ENCODE data around the gene PHC2. TPM values are rescaled to one million over a fixed set of nuclear protein-coding genes. Genes with fewer than 3 reads are reported as not detected.
A peak's percentile ranks its signal among the peaks of the same experiment; 100 is the strongest.

PHC2 gene
- total RNA-seq, 2 experiments from 2014 or later, result 34.0 to 35.0 TPM

- no peaks in the 10 kb centered on the region for H3K79me2 ChIP-seq (ENCODE audit: insufficient read depth, low read depth, low read length)
- DNase-seq (ENCODE audit: low spot score), result peak; percentile 13
- no peaks in the 10 kb centered on the region for H3K9me2 ChIP-seq (ENCODE audit: insufficient read depth, low read length)
- BruUV-seq (replicated peaks), result no TSS peak
- no peaks in the 10 kb centered on the region for H3K9me3 ChIP-seq (ENCODE audit: low read length)
- peaks cover 32% of the 10 kb centered on the region for H3K4me1 ChIP-seq (ENCODE audit: insufficient read depth, low read length, poor library complexity, severe bottlenecking)
- no peak overlapping the region for H2AFZ ChIP-seq (ENCODE audit: low read length)
- peak overlapping the region; percentile 34 for H3K4me2 ChIP-seq (ENCODE audit: low read length)
- ChIA-PET CTCF (ENCODE audit: unreplicated experiment) (interaction anchor here (0.5 kb wide), 1 partner anchor 237 kb away, joined by 3 read pairs; no protein-coding TSS in a partner anchor), POLR2A (no interaction called here)
- H3K36me3 ChIP-seq (ENCODE audit: insufficient read depth, low read length), result peaks cover 14% of the 10 kb centered on the region; the same call in 1 of the 2 replicates
- no peak overlapping the region for H3K27ac ChIP-seq (ENCODE audit: low read depth, low read length, poor library complexity, severe bottlenecking)
- TF ChIP-seq CTCF (conservative IDR thresholded peaks at IDR 0.05; ENCODE audit: low read length), result no peak
- TF ChIP-seq EZH2phosphoT487 (IDR thresholded peaks at IDR 0.05; ENCODE audit: borderline replicate concordance, low read depth, low read length), result no peak
- 0 out of 2 replicates have a peak, but pooled peaks cover 8% of the 10 kb centered on the region for H4K20me1 ChIP-seq (ENCODE audit: insufficient read depth, low read length)
- intact Hi-C loops (cut with micrococcal nuclease; ENCODE audit: unreplicated experiment), result no loop called here
- no peak overlapping the region for H3K4me3 ChIP-seq (ENCODE audit: low read depth, low read length, poor library complexity, severe bottlenecking)
Measured at GRCh38 chr1:33342041-33342723, 88.7 kb downstream of the PHC2 start.

- Histone ChIP-seq H4K20me1 (ENCODE audit: insufficient read depth, low read length) (0 out of 2 replicates have a peak, but pooled peaks cover 4% of the 10 kb centered on the region), H3K9me2 (ENCODE audit: insufficient read depth, low read length) (no peaks in the 10 kb centered on the region), H3K4me1 (ENCODE audit: insufficient read depth, low read length, poor library complexity, severe bottlenecking) (peaks cover 23% of the 10 kb centered on the region), H3K27ac (ENCODE audit: low read depth, low read length, poor library complexity, severe bottlenecking) (no peak overlapping the region), H3K79me2 (ENCODE audit: insufficient read depth, low read depth, low read length) (no peaks in the 10 kb centered on the region), H3K4me2 (ENCODE audit: low read length) (no peak overlapping the region), H3K36me3 (ENCODE audit: insufficient read depth, low read length) (peaks cover 14% of the 10 kb centered on the region; the same call in 1 of the 2 replicates), H3K9me3 (ENCODE audit: low read length) (no peaks in the 10 kb centered on the region), H2AFZ (ENCODE audit: low read length) (no peak overlapping the region), H3K4me3 (ENCODE audit: low read depth, low read length, poor library complexity, severe bottlenecking) (no peak overlapping the region)
- TF ChIP-seq EZH2phosphoT487 (IDR thresholded peaks at IDR 0.05; ENCODE audit: borderline replicate concordance, low read depth, low read length), result no peak
- TF ChIP-seq CTCF (conservative IDR thresholded peaks at IDR 0.05; ENCODE audit: low read length), result no peak
- intact Hi-C loops (cut with micrococcal nuclease; ENCODE audit: unreplicated experiment), result no loop called here
- BruUV-seq (replicated peaks), result no TSS peak
- CTCF ChIA-PET (ENCODE audit: unreplicated experiment), result no interaction called here
- DNase-seq (ENCODE audit: low spot score), result no peak
- POLR2A ChIA-PET, result no interaction called here
Measured at GRCh38 chr1:33341190-33341589, 89.7 kb downstream of the PHC2 start.

- BruUV-seq (replicated peaks), result no TSS peak
- POLR2A ChIA-PET, result no interaction called here
- 0 out of 2 replicates have a peak, but pooled peaks cover 4% of the 10 kb centered on the region for H4K20me1 ChIP-seq (ENCODE audit: insufficient read depth, low read length)
Measured at GRCh38 chr1:33339413-33339812, 91.5 kb downstream of the PHC2 start.

More at GRCh38 chr1:33339413-33339812, 91.5 kb downstream of the PHC2 start:
- Histone ChIP-seq H3K36me3 (ENCODE audit: insufficient read depth, low read length) (peaks cover 9% of the 10 kb centered on the region; the same call in 1 of the 2 replicates), H3K27ac (ENCODE audit: low read depth, low read length, poor library complexity, severe bottlenecking) (no peak overlapping the region), H3K79me2 (ENCODE audit: insufficient read depth, low read depth, low read length) (no peaks in the 10 kb centered on the region), H3K4me1 (ENCODE audit: insufficient read depth, low read length, poor library complexity, severe bottlenecking) (peaks cover 23% of the 10 kb centered on the region), H3K9me3 (ENCODE audit: low read length) (no peaks in the 10 kb centered on the region), H2AFZ (ENCODE audit: low read length) (no peak overlapping the region), H3K9me2 (ENCODE audit: insufficient read depth, low read length) (no peaks in the 10 kb centered on the region), H3K4me3 (ENCODE audit: low read depth, low read length, poor library complexity, severe bottlenecking) (no peak overlapping the region), H3K4me2 (ENCODE audit: low read length) (no peak overlapping the region)
- intact Hi-C loops (cut with micrococcal nuclease; ENCODE audit: unreplicated experiment), result no loop called here
- CTCF ChIA-PET (ENCODE audit: unreplicated experiment), result no interaction called here
- TF ChIP-seq CTCF (conservative IDR thresholded peaks at IDR 0.05; ENCODE audit: low read length) (no peak), EZH2phosphoT487 (IDR thresholded peaks at IDR 0.05; ENCODE audit: borderline replicate concordance, low read depth, low read length) (no peak)
- no peak for DNase-seq (ENCODE audit: low spot score)

Measured in OCI-LY7 (cell line).